Measurements from ENCODE around the gene RAB11FIP4.

DNA sequence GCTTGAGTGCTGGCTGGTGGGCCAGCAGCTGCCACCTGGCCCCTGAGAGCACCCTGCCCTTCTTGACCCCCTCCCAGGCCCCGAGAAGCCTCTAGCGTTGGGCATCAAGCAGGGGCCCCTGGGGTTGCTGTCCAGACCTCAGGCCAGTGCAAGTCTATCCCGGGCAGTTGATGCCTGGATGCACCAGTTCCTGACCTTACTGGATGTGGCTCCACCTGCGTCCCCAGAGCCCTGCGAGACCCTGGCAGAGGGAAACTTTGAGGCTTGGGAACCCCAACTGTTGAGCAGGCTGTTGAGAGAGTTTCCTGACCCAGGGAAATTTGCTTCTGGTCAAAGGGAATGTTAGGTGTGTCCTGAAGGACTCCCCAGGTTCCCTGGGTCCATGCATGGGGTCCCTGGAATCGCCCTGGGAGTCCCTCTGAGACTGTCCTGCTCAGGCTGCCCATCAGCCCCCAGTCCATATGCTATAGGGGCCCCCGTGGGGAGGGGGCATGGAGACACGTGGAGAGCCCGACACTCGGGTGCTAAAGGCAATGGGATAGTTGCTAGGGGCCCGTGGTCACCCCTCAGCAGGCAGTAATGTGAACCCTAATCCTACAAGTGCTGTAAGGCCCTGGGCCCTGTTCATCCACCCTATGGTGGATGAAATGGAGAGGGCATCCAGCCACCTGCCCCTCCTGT is 46.4 kb downstream of the RAB11FIP4 start:
- no peak for TF ChIP-seq CTCF (IDR thresholded peaks at IDR 0.05)
- TF ChIP-seq ZFX (IDR thresholded peaks at IDR 0.05; ENCODE audit: borderline replicate concordance), result no peak

Measured in 22Rv1 (cell line).